NCI-H774 (cell line): Measurements from ENCODE around the gene PIK3AP1.
A peak's percentile ranks its signal among the peaks of the same experiment; 100 is the strongest.

ENCODE experiments used
- DNase-seq: peaks from one replicate; lab custom pipeline; 2025; lab: John Stamatoyannopoulos, UW

Gene PIK3AP1

GRCh38 chr10:96642973-96643372 lies 77.3 kb downstream of the PIK3AP1 start:
- DNase-seq, result peak; percentile 16

GRCh38 chr10:96642530-96642929 lies 77.8 kb downstream of the PIK3AP1 start:
- no peak for DNase-seq

GRCh38 chr10:96641396-96642295 lies 78.7 kb downstream of the PIK3AP1 start:
- no peak for DNase-seq

- no peak for DNase-seq
Observed at GRCh38 chr10:96639899-96640298, 80.4 kb downstream of the PIK3AP1 start.

GRCh38 chr10:96638696-96639095 lies 81.6 kb downstream of the PIK3AP1 start:
- DNase-seq, result no peak

GRCh38 chr10:96638120-96638519 lies 82.2 kb downstream of the PIK3AP1 start:
- no peak for DNase-seq

GRCh38 chr10:96637709-96638108 lies 82.6 kb downstream of the PIK3AP1 start:
- no peak for DNase-seq

- no peak for DNase-seq
Observed at GRCh38 chr10:96636551-96636950, 83.8 kb downstream of the PIK3AP1 start.

GRCh38 chr10:96632974-96633710 lies 87.2 kb downstream of the PIK3AP1 start:
- no peak for DNase-seq

GRCh38 chr10:96627292-96627691 lies 93.0 kb downstream of the PIK3AP1 start:
- DNase-seq, result no peak

GRCh38 chr10:96626795-96627194 lies 93.5 kb downstream of the PIK3AP1 start:
- DNase-seq, result no peak

GRCh38 chr10:96625173-96625572 lies 95.1 kb downstream of the PIK3AP1 start:
- no peak for DNase-seq

- no peak for DNase-seq
Observed at GRCh38 chr10:96622013-96622787, 98.1 kb downstream of the PIK3AP1 start.

- DNase-seq, result no peak
Observed at GRCh38 chr10:96619796-96620773, 100.2 kb downstream of the PIK3AP1 start.

- no peak for DNase-seq
Observed at GRCh38 chr10:96619120-96619519, 101.2 kb downstream of the PIK3AP1 start.

- no peak for DNase-seq
Observed at GRCh38 chr10:96618653-96619052, 101.7 kb downstream of the PIK3AP1 start.

GRCh38 chr10:96616961-96617360 lies 103.4 kb downstream of the PIK3AP1 start:
- no peak for DNase-seq

GRCh38 chr10:96614515-96614914 lies 105.8 kb downstream of the PIK3AP1 start:
- no peak for DNase-seq

GRCh38 chr10:96613576-96613975 lies 106.7 kb downstream of the PIK3AP1 start:
- DNase-seq, result no peak

GRCh38 chr10:96612055-96612830 lies 108.1 kb downstream of the PIK3AP1 start:
- DNase-seq, result no peak
